Mesodermal cell (in vitro differentiated cells): ENCODE data around the gene ZNF74. TPM values are rescaled to one million over a fixed set of nuclear protein-coding genes. Genes with fewer than 3 reads are reported as not detected.
"Not testable (repeated sequence)": the region's sequence is repeated elsewhere in the genome, so short reads cannot be mapped to it uniquely, and the experiment has no call there.

Experiments
- H3K27ac ChIP-seq: 2 replicates; pipeline ENCODE4 v1.7.0; 2013; ENCODE audit warnings: mild to moderate bottlenecking, low read depth, low read length, moderate library complexity; ENCODE audit not compliant: severe bottlenecking
- H3K36me3 ChIP-seq: 2 replicates; pipeline ENCODE4 v1.7.1; 2013; ENCODE audit warnings: mild to moderate bottlenecking, low read length, moderate library complexity; ENCODE audit not compliant: control insufficient read depth, insufficient read depth
- H3K4me1 ChIP-seq: one replicate; pipeline ENCODE4 v1.7.1; 2013; ENCODE audit warnings: mild to moderate bottlenecking, low read length; ENCODE audit not compliant: insufficient read depth, control insufficient read depth, poor library complexity, severe bottlenecking
- H3K4me3 ChIP-seq: 2 replicates; pipeline ENCODE4 v1.7.0; 2013; ENCODE audit warnings: low read length, control low read depth, mild to moderate bottlenecking; ENCODE audit not compliant: insufficient read depth, poor library complexity, severe bottlenecking; ENCODE audit errors: extremely low read depth
- H3K9me3 ChIP-seq: 2 replicates; pipeline ENCODE4 v1.7.1; 2013; ENCODE audit warnings: mild to moderate bottlenecking, low read length, moderate library complexity; ENCODE audit not compliant: control insufficient read depth
- WGBS, 2 experiments: methylation state at CpG; one replicate each; pipeline ENCODE4 v1.1.5; 2013; ENCODE audit warnings: missing lambda C conversion rate in 2 of 2; ENCODE audit not compliant: insufficient coverage in 2 of 2; 5-methylcytosine and 5-hydroxymethylcytosine counted together
- polyA plus RNA-seq, 2 experiments: library from polyadenylated mRNA; stranded (reverse); fragments of 50-300 nt; gene quantifications; one replicate each; pipeline ENCODE4 v1.2.3, GENCODE V29; 2013

ZNF74 gene
- polyA plus RNA-seq (2013, experiment 1 of 2): 23.9 TPM
- polyA plus RNA-seq (2013, experiment 2 of 2): 17.5 TPM

DNA sequence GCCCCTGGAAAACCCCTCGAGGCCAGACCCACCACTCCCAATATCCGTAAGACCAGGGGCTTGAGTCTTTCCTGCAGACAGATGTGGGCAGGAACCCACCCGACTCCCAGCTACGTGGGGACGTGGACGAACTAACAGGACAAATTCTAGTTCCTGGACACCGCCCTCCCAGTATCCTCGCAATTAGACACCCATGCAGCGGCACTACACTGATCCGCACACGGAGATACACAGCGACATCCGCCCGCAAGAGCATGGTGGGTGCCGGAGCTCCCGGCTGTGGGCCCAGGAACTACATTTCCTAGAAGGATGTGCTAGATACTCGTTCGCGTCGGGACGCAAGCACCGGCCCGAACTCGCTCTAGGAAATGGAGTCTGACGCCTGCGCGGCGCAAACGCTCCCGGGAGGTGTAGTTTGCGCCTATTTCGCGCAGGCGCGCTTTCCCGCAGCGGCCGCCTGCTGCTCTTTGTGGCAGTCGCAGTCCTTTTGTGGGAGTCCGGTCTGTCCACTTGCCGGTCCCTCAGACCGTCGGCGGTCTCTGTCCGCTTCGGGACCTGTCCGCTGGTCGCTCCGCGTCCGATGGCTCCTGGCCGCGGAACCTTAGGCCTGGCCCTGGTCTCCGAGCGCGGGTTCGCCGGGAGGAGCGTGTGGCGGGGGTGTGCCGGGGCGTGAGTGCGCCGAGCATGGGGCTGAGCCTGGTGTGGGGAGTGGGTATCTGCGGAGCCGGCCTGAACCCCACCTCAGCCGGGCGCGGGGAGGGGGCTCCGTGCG lies at the start of gene ZNF74:
ZNF74 (plus strand) TSS at position 447 of the 772 bp plus-strand sequence. CDS start 478 bp downstream, outside the sequence.
- H3K9me3 ChIP-seq: peaks cover 6% of the 10 kb centered on the region
- H3K27ac ChIP-seq: peak within 1 kb of the TSS; percentile 66
- H3K36me3 ChIP-seq: peaks cover 17% of the 10 kb centered on the region
- H3K4me1 ChIP-seq: peaks cover 14% of the 10 kb centered on the region
- WGBS, 2 experiments: 6 to 8% methylated on average over 58 to 59 of the region's 71 CpGs
- peak within 1 kb of the TSS; percentile 83 for H3K4me3 ChIP-seq

DNA sequence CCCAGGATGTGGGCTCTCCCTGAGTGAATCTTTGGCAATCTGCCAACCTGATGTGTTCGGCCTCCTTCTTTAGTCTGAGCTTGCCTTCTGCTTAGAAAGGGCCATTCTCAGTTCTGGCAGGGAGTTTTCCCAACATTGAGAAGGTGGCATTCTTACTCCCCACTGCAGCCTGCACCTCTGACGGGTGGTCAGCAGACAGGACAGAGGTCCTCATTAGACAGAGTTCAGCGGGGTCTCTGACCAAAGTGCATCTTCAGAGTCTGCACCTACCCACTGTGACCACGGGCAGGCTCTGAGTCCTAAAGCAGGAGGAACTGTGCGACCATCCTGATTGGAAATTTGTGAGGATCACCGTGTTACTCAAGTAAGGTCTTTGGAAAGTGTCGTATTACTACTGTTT lies 47.4 kb upstream of the ZNF74 start:
- WGBS, 2 experiments: no CpG with 5 or more reads among the region's 7 CpGs

DNA sequence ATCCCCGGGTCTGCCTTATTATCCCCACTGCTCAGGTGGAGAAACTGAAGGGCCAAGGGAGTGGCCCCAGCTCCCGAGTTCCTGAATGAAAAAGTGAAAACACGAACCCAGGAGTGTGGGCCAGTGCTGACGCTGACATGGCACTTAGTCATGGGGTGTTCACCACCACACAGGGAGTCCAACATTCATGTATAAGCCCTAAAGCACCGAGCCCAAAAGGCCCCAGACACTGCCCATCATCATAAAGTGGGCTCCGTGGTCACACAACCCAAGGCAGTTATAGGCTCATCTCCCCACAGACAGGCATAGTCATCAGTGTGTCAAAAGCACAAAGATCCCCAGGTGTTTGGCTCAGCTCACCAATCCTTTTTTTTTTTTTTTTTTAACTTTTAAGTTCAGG lies 41.4 kb upstream of the ZNF74 start:
- H3K4me1 ChIP-seq, H3K4me3 ChIP-seq, H3K27ac ChIP-seq, H3K36me3 ChIP-seq, H3K9me3 ChIP-seq: not testable (repeated sequence)
- 94 to 100% methylated on average over 1 to 4 of the region's 6 CpGs for WGBS, 2 experiments

More for the DNA sequence above, 47.4 kb upstream of the ZNF74 start:
- H3K9me3 ChIP-seq, H3K27ac ChIP-seq, H3K36me3 ChIP-seq, H3K4me1 ChIP-seq, H3K4me3 ChIP-seq: not testable (repeated sequence)

- Histone ChIP-seq H3K4me1 (no peaks in the 10 kb centered on the region), H3K9me3 (no peaks in the 10 kb centered on the region), H3K27ac (no peak overlapping the region), H3K4me3 (no peak overlapping the region), H3K36me3 (no peaks in the 10 kb centered on the region)
- WGBS, 2 experiments: 94 to 95% methylated on average over 46 to 69 of the region's 81 CpGs
These were observed 39.5 kb upstream of the ZNF74 start for GRCh38 chr22:20354238-20354975.

DNA sequence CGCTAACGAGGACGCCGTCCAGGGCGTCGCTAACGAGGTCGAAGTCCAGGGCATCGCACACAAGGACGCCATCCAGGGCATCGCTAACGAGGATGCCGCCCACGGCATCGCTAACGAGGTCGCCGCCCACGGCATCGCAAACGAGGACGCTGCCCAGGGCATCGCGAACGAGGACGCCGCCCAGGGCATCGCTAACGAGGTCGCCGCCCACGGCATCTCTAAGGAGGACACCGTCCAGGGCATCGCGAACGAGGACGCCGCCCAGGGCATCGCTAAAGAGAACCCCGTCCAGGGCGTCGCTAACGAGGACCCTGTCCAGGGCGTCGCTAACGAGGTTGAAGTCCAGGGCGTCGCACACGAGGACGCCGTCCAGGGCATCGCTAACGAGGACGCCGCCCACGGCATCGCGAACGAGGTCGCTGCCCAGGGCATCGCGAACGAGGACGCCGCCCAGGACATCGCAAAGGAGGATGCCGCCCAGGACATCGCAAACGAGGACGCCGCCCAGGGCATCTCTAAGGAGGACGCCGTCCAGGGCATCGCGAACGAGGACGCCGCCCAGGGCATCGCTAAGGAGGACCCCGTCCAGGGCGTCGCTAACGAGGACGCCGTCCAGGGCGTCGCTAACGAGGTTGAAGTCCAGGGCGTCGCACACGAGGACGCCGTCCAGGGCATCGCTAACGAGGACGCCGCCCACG lies 37.9 kb upstream of the ZNF74 start:
- H3K9me3 ChIP-seq, H3K27ac ChIP-seq, H3K36me3 ChIP-seq, H3K4me1 ChIP-seq, H3K4me3 ChIP-seq: not testable (repeated sequence)
- 96 to 97% methylated on average over 40 to 53 of the region's 98 CpGs for WGBS, 2 experiments

DNA sequence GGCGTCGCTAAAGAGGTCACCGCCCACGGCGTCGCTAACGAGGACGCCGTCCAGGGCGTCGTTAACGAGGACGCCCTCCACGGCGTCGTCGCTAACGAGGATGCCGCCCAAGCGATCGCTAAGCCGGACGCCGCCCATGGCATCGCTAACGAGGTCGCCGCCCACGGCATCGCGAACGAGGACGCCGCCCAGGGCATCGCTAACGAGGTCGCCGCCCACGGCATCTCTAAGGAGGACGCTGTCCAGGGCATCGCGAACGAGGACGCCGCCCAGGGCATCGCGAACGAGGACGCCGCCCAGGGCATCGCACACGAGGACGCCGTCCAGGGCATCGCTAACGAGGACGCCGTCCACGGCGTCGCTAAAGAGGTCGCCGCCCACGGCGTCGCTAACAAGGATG lies 37.0 kb upstream of the ZNF74 start:
- H3K27ac ChIP-seq, H3K4me3 ChIP-seq, H3K9me3 ChIP-seq, H3K4me1 ChIP-seq, H3K36me3 ChIP-seq: not testable (repeated sequence)
- WGBS, 2 experiments: 95 to 97% methylated on average over 7 to 27 of the region's 66 CpGs

GRCh38 chr22:20357967-20358366 lies 36.0 kb upstream of the ZNF74 start:
- H3K4me1 ChIP-seq, H3K27ac ChIP-seq, H3K36me3 ChIP-seq, H3K4me3 ChIP-seq, H3K9me3 ChIP-seq: not testable (repeated sequence)
- WGBS, 2 experiments: 89 to 94% methylated on average over 14 to 44 of the region's 70 CpGs

DNA sequence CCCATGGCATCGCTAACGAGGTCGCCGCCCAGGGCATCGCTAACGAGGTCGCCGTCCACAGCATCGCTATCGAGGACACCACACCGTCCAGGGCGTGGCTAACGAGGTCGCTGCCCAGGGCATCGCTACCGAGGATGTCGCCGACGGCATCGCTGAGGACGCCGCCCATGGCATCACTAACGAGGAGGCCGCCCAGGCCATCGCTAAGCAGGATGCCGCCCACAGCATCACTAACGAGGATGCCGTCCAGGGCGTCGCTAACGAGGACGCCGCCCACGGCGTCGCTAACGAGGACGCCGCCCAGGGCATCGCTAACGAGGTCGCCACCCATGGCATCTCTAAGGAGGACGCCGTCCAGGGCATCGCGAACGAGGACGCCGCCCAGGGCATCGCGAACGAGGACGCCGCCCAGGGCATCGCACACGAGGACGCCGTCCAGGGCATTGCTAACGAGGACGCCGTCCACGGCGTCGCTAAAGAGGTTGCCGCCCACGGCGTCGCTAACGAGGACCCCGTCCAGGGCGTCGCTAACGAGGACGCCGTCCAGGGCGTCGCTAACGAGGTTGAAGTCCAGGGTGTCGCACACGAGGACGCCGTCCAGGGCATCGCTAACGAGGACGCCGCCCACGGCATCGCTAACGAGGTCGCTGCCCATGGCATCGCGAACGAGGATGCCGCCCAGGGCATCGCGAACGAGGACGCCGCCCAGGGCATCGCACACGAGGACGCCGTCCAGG lies 35.3 kb upstream of the ZNF74 start:
- not testable (repeated sequence) for H3K27ac ChIP-seq, H3K9me3 ChIP-seq, H3K4me1 ChIP-seq, H3K36me3 ChIP-seq, H3K4me3 ChIP-seq
- 93 to 100% methylated on average over 19 to 21 of the region's 103 CpGs for WGBS, 2 experiments

DNA sequence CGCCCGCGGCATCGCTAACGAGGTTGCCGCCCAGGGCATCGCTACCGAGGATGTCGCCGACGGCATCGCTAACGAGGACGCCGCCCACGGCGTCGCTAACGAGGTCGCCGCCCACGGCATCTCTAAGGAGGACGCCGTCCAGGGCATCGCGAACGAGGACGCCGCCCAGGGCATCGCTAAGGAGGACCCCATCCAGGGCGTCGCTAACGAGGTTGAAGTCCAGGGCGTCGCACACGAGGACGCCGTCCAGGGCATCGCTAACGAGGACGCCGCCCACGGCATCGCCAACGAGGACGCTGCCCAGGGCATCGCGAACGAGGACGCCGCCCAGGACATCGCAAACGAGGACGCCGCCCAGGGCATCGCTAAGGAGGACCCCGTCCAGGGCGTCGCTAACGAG lies 33.7 kb upstream of the ZNF74 start:
- whole genome bisulfite sequencing, 2 experiments: 96 to 97% methylated on average over 37 to 48 of the region's 60 CpGs
- H3K4me3 ChIP-seq, H3K9me3 ChIP-seq, H3K4me1 ChIP-seq, H3K27ac ChIP-seq, H3K36me3 ChIP-seq: not testable (repeated sequence)
